HepG2 (cell line): ENCODE measurements around the gene COL9A3. TPM values are rescaled to one million over a fixed set of nuclear protein-coding genes. Genes with fewer than 3 reads are reported as not detected.

Source experiments
- CBX2 ChIP-seq, 2 experiments: fragments of 200-600 bp in 1 of 2; sonication (generic); formaldehyde crosslinking in 1 of 2; IDR thresholded peaks; 2 replicates each; pipeline versions ENCODE4 v1.7.0 to v1.8.1; 2018 to 2022; ENCODE audit warnings: low read depth in 2 of 2, low read length in 1 of 2, mild to moderate bottlenecking in 1 of 2, missing genetic modification reagents in 1 of 2
- DMTF1 ChIP-seq: sonication (generic); formaldehyde crosslinking; IDR thresholded peaks from 2 replicates; pipeline ENCODE4 v1.4.0; 2020; ENCODE audit warnings: mild to moderate bottlenecking, missing genetic modification reagents
- E2F1 ChIP-seq: sonication (generic); formaldehyde crosslinking; IDR thresholded peaks from 2 replicates; pipeline ENCODE4 v1.5.0; 2020; ENCODE audit warnings: missing genetic modification reagents
- HBP1 ChIP-seq: IDR thresholded peaks from 2 replicates; pipeline ENCODE4 v1.6.1; 2016; ENCODE audit warnings: low read depth, control low read depth
- HMGXB4 ChIP-seq, 2 experiments: sonication (generic) in 1 of 2; formaldehyde crosslinking in 1 of 2; IDR thresholded peaks; 2 replicates each; pipeline versions ENCODE4 v1.4.0 to v1.6.1; 2018 to 2020; ENCODE audit warnings: missing genetic modification reagents in 2 of 2, borderline replicate concordance in 1 of 2, low read depth in 1 of 2, mild to moderate bottlenecking in 1 of 2, missing biosample characterization in 1 of 2
- JDP2 ChIP-seq: sonication (generic); formaldehyde crosslinking; IDR thresholded peaks from 2 replicates; pipeline ENCODE4 v1.8.1; 2022; ENCODE audit warnings: missing genetic modification reagents, borderline replicate concordance
- NPAS2 ChIP-seq: sonication (generic); formaldehyde crosslinking; IDR thresholded peaks from 2 replicates; pipeline ENCODE4 v1.8.0; 2022; ENCODE audit warnings: mild to moderate bottlenecking, missing genetic modification reagents, borderline replicate concordance
- POLR2A ChIP-seq, 2 experiments: IDR thresholded peaks; 2 replicates each; pipeline ENCODE4 v1.6.1; 2011; ENCODE audit warnings: low read depth in 2 of 2, low read length in 2 of 2, mild to moderate bottlenecking in 1 of 2, moderate library complexity in 1 of 2; ENCODE audit not compliant: insufficient read depth in 1 of 2
- U2AF1 ChIP-seq: fragments of 200-400 bp; formaldehyde crosslinking; optimal IDR thresholded peaks from 2 replicates; pipeline ENCODE3; 2017; ENCODE audit warnings: mild to moderate bottlenecking, low read depth, low read length
- UBTF ChIP-seq: sonication (generic); formaldehyde crosslinking; IDR thresholded peaks from 2 replicates; pipeline ENCODE4 v1.4.0; 2020; ENCODE audit warnings: mild to moderate bottlenecking, missing genetic modification reagents
- ZNF20 ChIP-seq: sonication (generic); formaldehyde crosslinking; IDR thresholded peaks from 2 replicates; pipeline ENCODE4 v1.4.0; 2020; ENCODE audit warnings: mild to moderate bottlenecking, moderate library complexity, missing genetic modification reagents
- ZNF3 ChIP-seq: IDR thresholded peaks from 2 replicates; pipeline ENCODE4 v1.7.0; 2017; ENCODE audit warnings: inconsistent platforms
- ZNF383 ChIP-seq: sonication (generic); formaldehyde crosslinking; IDR thresholded peaks from 2 replicates; pipeline ENCODE4 v1.4.0; 2020; ENCODE audit warnings: missing genetic modification reagents, mild to moderate bottlenecking, borderline replicate concordance
- ZNF549 ChIP-seq: sonication (generic); formaldehyde crosslinking; IDR thresholded peaks from 2 replicates; pipeline ENCODE4 v1.5.0; 2020; ENCODE audit warnings: missing genetic modification reagents
- ZNF674 ChIP-seq: sonication (generic); formaldehyde crosslinking; IDR thresholded peaks from 2 replicates; pipeline ENCODE4 v1.5.0; 2020; ENCODE audit warnings: low read depth, mild to moderate bottlenecking, missing genetic modification reagents
- ZSCAN9 ChIP-seq: IDR thresholded peaks from 2 replicates; pipeline ENCODE4 v1.6.1; 2016; ENCODE audit warnings: borderline replicate concordance
- polyA plus RNA-seq, 8 experiments: library from polyadenylated mRNA; depleted of rRNA in 3 of 8; stranded (reverse) in 7 of 8; unstranded in 1 of 8; fragments of >200 nt; fragmentation: Illumina TruSeq in 4 of 8; extraction: Trizol in 4 of 8; gene quantifications; 2 replicates each; pipeline versions ENCODE4 v1.2.1 to v1.2.3, GENCODE V29; 2011 to 2016; ENCODE audit warnings: low read depth in 4 of 8, missing spikeins in 1 of 8, mixed read lengths in 1 of 8; ENCODE audit not compliant: insufficient read depth in 1 of 8
- total RNA-seq, 5 experiments: library from RNA; depleted of rRNA; stranded (reverse); fragments of >200 nt; fragmentation: Illumina TruSeq; extraction: Trizol; gene quantifications; 2 replicates each; pipeline ENCODE4 v1.2.3, GENCODE V29; 2016; ENCODE audit warnings: low read depth in 1 of 5

Gene COL9A3
- total and polyA plus RNA-seq, 2 of the 13 experiments (the other 11 are each of a cell fraction or from before 2014, with no cell fraction given) = 155 to 204 TPM

GRCh38 chr20:62805711-62806382 is 11.0 kb upstream of the COL9A3 start (continued):
- peak; percentile 95; the same call in 1 of the 2 replicates for TF ChIP-seq ZNF383 (CRISPR knock-in tag)
- no peak; the same call in 1 of the 2 replicates for TF ChIP-seq JDP2 (CRISPR knock-in tag)
- TF ChIP-seq HMGXB4 (CRISPR knock-in tag; IDR thresholded peaks at IDR 0.05; ENCODE audit: borderline replicate concordance in 1 of 2, low read depth in 1 of 2) = peak; percentile 94 to 95
- TF ChIP-seq DMTF1 (CRISPR knock-in tag) = no peak
- no peak for TF ChIP-seq CBX2 (IDR thresholded peaks at IDR 0.05; ENCODE audit: low read depth, low read length)
- TF ChIP-seq CBX2 (CRISPR knock-in tag; IDR thresholded peaks at IDR 0.05; ENCODE audit: low read depth) = no peak
- TF ChIP-seq ZNF674 (CRISPR knock-in tag) = 0 out of 2 replicates have a peak, but pooled peaks have one; percentile 61
- 0 out of 2 replicates have a peak, but pooled peaks have one; percentile 45 for TF ChIP-seq ZNF549
- peak; percentile 43 to 78 for TF ChIP-seq POLR2A (IDR thresholded peaks at IDR 0.05; ENCODE audit: insufficient read depth in 1 of 2, low read depth in 2 of 2, low read length in 2 of 2)
- no peak for TF ChIP-seq ZNF20
- TF ChIP-seq ZSCAN9 = peak; percentile 72
- peak; percentile 86; the same call in 1 of the 2 replicates for TF ChIP-seq HBP1 (CRISPR knock-in tag)
- TF ChIP-seq E2F1 (CRISPR knock-in tag) = peak; percentile 47; the same call in 1 of the 2 replicates
- no peak for TF ChIP-seq ZNF3 (CRISPR knock-in tag)
- TF ChIP-seq U2AF1 = no peak
- TF ChIP-seq NPAS2 (CRISPR knock-in tag) = 0 out of 2 replicates have a peak, but pooled peaks have one; percentile 67
- peak; percentile 90 for TF ChIP-seq UBTF (CRISPR knock-in tag)
